NT2/D1 (cell line): ENCODE data around the gene TNFSF11.

ENCODE experiments used
- SUZ12 ChIP-seq: IDR thresholded peaks from 2 replicates; pipeline ENCODE4 v1.6.1; 2011; ENCODE audit not compliant: insufficient read length, insufficient read depth; ENCODE audit errors: extremely low read depth
- YY1 ChIP-seq: IDR thresholded peaks from 2 replicates; pipeline ENCODE4 v1.6.1; 2011; ENCODE audit not compliant: insufficient read length, insufficient read depth
- ZNF274 ChIP-seq: IDR thresholded peaks from 2 replicates; pipeline ENCODE4 v1.6.1; 2011; ENCODE audit warnings: mild to moderate bottlenecking, low read depth, low read length

GRCh38 chr13:42631181-42631580 lies 57.2 kb downstream of the TNFSF11 start:
- TF ChIP-seq ZNF274: no peak
- TF ChIP-seq YY1: no peak
- TF ChIP-seq SUZ12: no peak
